Measurements from ENCODE around the gene ICA1.
"Not testable (repeated sequence)": the region's sequence is repeated elsewhere in the genome, so short reads cannot be mapped to it uniquely, and the experiment has no call there.

Gene ICA1

DNA sequence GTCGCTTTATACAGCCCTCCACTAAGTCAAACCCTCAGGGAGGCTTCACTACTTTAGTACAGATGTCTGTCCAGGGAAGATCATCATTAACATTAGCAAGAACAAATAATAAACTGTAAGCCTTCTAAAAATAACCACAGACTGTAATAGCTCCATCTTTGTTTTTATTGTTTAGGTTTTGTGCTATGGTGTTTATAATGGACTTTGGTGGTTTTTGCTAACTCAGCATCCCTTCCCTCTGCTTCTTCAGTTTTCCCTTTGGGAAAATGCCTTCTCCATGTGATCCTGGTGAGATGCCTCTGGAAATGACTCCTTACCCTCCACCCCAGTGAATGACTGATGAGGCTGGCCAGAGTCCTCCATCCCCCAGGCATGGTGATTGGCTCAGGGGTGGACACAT, 131.3 kb downstream of the ICA1 start:
- no peak for DNase-seq (ENCODE audit: low spot score)

DNA sequence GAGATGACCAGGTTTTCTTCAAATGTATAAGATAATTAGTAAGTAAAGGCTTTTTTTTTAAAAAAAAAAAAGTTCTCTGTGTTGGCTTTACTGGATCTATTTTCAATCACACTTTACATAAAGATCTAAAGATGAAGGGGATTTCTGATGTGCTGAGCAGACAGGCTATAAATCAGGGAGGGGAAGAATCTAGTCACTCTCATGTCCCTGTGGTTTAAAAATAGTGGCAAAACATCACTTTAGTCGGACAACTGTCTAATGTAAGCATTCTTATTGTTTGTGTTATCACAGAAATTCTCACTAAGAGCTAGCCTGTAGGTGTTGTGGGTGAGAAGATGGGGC, 132.7 kb downstream of the ICA1 start:
- DNase-seq (ENCODE audit: low spot score): no peak

DNA sequence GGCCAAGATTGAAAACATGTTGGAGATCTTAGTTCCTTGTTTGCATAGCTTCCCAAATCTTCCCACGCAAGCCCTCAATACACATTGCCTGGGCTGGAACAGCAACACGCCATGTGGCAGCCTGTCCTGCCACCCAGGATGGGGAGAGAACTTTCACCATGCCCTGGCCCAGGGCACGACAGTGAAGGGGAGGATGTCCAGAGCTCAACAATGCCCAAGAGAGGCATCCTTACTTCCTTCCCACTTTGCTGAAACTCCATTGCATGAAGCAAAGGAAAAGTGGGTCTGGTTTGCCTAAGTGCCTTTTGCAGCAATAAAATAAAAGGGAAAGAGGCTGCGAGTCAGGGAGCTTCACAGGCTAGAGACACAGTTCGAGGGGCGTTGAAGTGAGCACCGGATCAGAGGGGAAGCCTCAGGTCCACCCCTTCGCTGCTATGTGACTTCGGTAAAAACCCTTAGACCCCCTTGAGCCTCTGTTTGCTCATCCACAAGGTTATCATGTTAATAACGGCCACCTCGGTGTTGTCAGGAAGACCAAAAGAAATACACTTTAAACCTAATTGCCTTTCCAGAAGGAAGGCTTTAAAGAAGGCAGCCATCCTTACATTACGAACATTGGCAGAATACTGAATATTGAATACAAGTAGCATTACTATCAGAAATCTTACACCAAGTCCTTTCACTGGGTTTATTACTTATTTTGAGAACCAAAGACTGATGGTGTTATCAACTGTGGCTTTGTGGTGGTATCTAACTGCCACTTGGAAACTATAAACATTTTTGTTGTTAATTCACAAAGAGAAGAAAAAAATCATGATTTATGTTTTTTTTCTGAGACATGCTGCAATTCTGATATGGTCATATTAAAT, 133.3 kb downstream of the ICA1 start:
- no peak for DNase-seq (ENCODE audit: low spot score)

DNA sequence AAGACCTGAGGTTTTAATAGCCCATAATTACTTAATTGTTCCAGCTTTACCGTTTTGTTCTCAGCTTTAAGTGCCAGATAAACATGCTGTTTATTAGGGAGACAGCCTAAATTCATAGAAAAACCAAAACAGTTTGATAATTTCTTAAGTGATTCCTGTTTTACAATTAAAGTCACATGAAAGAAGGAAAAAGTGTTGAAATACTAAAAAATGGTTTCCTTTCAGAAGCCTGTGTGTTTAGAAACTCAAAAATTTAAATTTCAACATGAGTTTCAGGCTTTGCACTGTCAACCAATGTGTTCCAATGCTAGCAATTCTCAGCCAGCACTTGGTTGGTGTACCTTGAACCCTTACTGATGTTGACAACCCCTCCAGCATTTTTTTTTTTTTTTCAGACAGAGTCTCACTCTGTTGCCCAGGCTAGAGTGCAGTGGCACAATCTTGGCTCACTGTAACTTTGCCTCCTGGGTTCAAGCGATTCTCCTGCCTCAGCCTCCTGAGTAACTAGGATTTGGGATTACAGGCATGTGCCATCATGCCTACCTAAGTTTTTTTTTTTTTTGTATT, 135.3 kb downstream of the ICA1 start:
- no peak for DNase-seq (ENCODE audit: low spot score)

DNA sequence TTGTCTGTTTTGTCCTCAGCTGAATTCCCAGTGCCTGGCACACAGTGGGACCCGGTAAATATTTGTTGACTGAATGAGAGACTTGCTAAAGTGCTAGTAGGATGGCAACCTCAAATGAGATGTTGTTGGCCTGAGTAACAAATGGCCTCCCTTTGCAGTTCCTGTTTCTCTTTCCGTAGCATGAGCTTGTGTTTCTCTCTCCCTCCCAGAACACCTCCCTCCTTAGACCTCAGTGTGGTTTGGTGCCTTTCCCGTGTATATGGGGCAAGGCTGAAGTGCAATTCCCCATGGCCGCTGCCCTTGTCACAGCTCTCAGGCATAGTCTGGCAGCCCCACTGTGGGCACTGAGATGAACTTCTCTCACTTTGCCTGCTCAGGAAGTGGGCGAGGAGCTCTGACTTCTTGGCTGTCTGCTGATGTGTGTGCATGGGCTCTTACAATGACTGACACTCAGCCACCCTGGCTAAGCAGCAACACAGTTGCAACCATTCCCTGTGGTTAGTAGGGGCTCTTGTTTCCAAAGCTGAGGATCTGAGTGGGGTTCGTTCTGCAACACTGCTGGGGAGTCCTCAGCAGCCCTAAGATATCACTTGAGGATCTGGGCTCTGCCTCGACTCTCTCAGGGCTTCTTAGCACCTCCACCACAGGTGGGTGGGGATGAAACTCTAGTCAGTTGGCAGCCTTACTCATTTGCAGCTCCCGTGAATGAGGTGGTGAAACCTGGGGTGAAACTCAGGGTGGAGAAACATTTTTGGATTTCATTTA, 136.1 kb downstream of the ICA1 start:
- DNase-seq (ENCODE audit: low spot score): no peak

DNA sequence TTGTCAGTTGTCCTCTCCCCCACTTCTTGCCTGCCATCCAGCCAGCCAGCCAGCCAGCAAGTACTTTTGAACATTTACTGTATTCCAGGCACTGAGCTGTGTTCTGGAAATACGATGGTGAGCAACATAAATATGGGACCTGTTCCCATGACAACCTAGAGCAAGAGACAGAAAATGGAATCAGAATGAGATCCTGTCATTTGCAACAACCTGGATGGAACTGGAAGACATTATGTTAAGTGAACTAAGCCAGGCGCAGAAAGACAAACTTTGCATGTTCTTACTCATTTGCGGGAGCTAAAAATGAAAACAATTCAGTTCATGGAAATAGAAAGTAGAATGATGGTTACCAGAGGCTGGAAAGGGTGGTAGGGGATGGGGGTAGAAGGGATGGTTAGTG, 140.7 kb downstream of the ICA1 start:
- DNase-seq (ENCODE audit: low spot score): no peak

DNA sequence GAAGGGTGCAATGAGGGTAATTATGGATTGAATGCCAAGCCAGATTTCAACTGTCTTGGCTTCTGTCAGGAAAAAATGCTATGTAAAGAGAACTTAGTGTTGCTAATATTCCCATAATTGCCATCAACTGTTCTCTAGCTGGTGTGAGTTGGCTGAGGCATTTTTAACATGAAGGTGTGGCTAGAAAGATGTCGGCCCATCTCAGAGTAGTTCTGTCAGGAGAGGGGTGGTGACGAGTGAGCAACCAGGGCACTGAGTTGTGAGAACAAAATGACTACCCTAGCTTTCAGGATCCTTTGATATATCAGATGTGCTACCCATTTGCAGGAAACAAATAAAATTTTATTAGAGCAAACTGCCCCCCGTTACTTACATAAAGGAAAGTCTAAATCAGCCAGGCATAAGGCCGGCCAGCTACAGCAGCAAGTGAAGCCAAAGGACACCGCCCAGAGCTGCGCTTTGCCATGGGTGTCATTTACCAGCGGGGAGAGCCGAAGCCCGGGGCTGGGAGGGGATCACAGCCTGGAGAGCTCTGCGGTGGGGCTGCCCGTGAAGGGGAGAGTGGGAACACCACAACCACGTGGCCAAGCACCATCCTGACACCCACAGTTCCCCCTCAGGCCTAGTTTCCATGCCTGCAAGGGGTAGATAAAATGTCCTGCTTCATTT, 141.4 kb downstream of the ICA1 start:
- DNase-seq (ENCODE audit: low spot score): no peak

DNA sequence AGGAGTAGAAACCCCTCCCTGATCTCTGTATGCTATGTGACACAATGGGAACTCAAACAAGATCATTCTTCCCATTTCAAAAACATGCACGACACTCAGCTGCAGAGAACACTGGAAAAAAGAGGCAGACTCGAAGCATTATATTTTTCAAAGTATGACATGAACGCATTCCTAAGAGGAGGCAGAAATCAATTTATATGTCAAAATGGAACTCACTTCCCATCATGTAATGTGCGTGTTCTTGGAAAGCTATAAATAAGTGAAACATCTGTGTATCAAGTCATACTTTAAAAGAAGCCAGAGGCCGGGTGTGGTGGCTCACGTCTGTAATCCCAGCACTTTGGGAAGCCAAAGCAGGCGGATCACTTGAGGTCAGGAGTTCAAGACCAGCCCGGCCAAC, 142.7 kb downstream of the ICA1 start:
- DNase-seq (ENCODE audit: low spot score): no peak

DNA sequence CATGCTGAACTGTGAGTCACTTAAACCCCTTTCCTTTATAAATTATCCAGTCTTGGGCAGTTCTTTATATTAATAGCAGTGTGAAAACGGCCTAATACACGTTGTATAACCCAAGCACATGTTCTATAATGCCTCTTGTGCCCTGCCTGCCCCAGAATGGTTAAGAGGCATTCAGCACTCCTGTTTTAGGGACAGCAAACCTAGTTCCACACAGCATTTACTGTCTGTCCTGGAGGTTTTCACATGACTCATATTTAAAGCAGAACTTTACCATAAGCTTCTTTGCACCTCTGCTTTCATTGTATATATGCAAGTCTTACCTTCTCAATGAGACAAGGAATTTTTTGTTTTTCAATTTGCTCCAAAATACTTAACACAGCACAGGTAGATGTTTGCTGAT, 144.8 kb downstream of the ICA1 start:
- no peak for DNase-seq (ENCODE audit: low spot score)

DNA sequence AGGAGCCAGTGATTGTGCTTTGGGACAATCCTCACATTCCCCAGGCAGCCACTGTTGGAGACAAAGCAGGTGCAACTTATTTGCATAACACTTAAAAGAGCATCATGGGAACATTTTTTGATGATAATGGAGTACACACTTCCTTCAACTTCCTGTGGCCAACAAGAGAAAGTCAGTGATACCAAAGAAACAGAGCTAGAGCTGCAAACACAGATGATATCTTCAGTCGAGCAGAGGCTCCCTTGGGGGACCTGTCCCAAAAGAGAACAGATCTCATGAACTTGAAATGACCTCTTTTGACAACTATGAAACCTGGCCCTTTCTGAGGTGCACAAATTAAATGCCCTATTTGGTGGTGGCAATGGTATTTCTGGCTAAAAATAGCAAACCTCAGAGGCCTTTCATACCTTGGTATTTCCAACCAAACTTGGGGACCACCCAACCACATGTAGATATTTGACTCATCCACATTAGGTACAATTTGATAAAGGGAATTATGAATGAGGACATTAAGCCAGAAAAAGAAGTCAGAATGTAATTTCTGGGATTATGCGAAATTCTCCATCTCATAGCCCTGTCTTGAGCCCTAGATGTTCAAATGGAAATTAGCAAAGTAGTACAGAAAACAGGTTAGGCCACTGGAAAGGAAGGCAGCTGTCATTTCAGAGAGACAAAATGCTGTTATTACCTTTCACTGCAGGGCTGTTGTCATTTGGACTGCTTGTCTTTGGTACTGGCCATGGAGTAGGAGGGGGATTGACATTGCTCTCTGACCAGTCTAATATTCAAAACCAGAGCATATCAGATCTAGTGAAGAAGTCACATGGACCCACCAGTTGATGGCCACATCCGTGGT, 146.2 kb downstream of the ICA1 start:
- DNase-seq (ENCODE audit: low spot score): no peak

DNA sequence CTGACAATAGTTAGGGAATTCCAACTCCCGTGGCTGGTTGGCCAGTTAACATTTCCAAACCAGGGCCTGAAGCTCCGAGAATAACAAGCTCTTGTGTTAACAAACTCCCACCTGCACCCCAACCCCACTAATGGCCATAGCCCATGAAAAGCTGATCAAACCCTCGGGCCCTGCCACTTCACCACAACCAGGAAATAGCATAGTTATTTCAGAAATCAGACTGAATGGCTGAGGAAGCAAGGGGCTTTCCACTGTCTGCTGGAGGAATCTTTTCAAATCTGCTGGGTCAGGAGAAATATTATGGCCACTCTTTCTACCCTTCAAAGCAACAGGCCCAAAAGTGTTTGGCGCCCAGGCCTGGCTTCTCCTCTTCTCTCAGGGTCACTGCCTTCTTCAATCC, 147.8 kb downstream of the ICA1 start:
- DNase-seq (ENCODE audit: low spot score): peak; percentile 55

DNA sequence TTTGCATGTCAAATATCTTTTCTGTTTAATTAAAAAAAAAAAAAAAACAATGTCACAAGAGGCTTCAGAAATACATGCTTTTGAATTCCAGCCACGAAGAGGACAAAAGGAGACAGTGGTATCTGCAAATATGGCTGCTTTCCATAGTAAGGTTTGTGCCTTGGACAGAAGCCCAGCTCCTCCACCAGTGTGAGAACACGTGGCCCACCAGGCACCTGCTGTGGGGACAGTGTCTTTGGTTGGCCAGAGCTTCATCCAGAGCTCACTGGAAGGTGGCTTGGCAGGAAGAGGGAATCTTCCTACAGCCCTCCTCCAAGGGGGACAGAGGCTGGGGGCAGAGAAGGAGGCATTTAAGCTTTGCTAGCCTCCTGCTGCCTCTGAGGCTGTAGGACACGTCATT, 148.8 kb downstream of the ICA1 start:
- DNase-seq (ENCODE audit: low spot score): no peak

DNA sequence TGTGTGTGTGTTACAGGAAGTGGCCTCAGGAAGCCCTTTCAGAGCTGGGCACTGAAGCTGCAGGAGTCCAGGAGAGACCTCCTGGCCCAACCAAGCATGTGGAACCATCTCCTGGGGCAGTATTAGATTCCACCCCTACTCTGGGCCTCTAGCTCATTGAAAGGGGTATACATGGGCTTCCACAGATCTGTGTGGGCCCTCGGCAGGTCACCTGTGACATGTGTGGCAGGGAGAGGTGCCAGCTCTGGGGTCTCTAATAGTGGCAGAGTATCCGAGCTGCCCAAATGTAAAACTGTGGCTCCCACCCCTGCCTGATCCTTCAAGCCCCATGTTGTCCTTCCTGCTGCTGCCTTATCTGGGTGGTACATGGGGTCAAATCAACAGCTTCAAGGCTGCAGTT, 149.3 kb downstream of the ICA1 start:
- DNase-seq (ENCODE audit: low spot score): peak; percentile 5

DNA sequence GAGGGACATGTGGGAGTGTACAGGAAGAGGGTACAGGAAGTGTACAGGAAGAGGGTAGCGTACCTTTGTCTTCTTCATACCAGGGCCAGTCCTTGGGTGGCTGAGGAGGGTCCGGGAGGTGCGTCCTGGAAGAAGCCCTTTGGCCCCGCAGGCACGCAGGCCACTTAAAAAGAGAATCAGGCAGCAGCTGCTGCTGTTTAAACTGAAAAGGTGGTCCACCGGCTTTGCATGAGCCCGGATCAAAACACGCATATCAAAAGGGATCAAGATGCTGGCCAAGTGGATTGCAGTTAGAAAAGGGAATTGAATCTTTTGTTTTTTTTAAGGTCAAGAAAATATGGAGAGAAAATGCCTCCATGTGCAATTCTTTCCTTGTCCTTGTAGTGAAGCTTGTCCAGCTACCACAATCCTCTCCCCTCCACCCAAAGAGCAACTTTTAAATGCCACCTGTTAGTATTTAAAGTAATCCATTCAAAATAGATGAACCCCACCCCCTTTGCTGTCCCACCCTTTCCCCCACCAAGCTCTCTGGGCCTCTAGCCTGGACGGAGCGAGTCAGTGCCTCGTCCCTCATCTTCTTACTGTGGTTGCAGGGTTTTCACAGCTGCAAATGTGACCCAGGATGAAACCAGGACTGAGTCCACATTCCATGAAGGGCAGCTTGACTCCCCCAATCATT, 150.5 kb downstream of the ICA1 start:
- DNase-seq (ENCODE audit: low spot score): peak; percentile 13

DNA sequence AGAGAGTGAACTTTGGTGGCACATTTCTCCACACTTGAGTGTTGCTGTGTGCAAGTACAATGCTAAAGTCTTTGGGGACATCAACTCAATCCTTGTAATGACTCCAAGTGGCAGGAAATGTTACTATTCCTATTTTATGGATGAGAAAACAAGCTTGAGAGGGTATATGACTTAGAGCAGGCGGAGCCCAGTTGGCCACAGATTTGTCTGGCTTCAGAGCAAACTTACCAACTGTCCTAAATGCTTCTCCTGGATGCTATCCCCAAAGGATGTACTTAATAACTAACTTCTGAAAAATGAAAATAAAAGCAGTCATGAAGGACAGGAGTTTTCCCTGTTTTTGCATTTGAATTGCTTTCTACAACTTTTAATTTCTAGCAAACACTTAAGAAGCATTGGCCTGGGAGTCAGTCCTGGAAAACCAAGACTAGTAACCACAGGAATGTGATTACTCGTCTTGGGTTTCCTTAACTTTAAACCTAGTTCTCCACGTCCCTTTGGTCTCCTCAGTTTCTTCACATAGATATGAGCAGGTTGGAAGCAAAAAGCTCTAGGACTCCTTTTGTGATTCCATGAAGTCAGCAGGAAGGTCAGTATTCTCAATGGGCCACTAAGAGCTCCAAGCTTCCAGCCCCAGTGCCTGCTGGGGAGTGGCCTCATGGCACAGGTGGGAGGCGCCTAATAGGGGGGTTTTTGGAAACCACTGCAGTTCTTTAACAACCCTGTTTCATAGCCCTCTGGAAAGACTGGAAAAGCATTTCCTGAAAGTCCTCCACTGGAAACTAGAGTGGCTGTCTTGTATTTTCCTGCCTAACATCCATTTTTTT, 152.6 kb downstream of the ICA1 start:
- DNase-seq (ENCODE audit: low spot score): peak; percentile 89

DNA sequence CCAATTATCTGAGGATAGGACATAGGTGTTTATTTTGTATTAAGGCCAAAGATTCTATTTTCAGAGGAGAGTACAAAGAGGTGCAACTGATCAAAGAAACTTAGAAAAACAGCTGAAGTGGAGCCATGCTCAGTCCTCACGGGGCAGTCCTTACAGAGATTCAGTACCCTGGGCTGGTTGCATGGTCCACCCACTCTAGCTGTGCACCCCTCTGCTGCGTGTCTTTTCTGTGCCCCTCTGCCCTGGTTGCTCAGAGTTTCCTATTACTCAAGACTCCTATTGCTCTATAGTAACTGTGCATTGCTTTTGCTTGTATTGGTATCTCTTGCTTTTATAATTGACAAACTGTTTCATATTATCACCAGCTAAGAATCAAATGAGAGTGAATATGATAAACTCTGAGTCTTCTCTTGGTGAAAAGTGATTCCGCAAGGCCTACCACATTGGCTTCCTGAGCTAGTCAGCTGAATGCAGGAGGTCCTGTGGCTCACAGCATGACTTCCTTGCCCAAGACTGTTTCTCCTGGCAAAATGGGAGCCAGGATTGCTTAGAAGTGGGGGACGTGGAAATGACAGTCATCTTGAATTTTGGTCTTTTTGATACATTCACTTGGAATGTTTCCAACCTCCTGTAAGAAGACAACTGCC, 156.4 kb downstream of the ICA1 start:
- no peak for DNase-seq (ENCODE audit: low spot score)

DNA sequence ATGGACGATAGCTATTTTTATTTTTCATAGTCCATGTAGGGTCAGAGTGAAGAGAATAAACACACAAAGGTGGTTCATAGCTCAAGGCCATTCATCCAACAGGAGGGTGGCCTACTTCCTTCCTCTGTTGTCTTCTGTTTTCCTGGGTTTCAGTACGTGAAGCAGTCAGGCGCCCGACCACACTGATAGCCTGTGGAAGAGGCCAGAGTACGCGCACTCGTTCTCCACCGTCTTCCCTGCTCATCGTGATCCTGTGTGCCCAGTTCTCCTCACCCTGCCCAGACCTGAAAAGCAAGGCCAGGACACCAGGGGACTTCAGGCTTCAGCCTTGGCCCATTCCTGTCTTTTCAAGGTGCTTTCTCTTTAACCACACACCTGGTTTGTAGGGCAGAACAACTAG, 158.7 kb downstream of the ICA1 start:
- no peak for DNase-seq (ENCODE audit: low spot score)

DNA sequence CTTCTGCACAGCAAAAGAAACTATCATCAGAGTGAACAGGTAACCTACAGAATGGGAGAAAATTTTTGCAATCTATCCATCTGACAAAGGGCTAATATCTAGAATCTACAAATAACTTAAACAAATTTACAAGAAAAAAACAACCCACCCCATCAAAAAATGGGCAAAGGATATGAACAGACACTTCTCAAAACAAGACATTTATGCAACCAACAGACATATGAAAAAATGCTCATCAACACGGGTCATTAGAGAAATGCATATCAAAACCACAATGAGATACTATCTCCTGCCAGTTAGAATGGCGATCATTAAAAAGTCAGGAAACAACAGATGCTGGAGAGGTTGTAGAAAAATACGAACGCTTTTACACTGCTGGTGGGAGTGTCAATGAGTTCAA, 160.7 kb downstream of the ICA1 start:
- DNase-seq (ENCODE audit: low spot score): not testable (repeated sequence)
